HFFc6 (cell line): ENCODE measurements around the gene FAAP20. TPM values are rescaled to one million over a fixed set of nuclear protein-coding genes. Genes with fewer than 3 reads are reported as not detected.

Source experiments
- DNase-seq: peaks from one replicate; pipeline ENCODE4 v3.0.0-alpha.2; 2018
- H3K27ac Mint-ChIP-seq: 2 replicates; pipeline ENCODE4 v1.8.0; 2020; ENCODE audit warnings: mild to moderate bottlenecking, mixed read lengths
- H3K27me3 Mint-ChIP-seq: 2 replicates; pipeline ENCODE4 v1.8.0; 2021; ENCODE audit warnings: mild to moderate bottlenecking, moderate library complexity, mixed read lengths; ENCODE audit not compliant: insufficient read depth
- H3K36me3 Mint-ChIP-seq: 2 replicates; pipeline ENCODE4 v1.8.0; 2021; ENCODE audit warnings: low read depth, mixed read lengths
- H3K4me1 Mint-ChIP-seq: 2 replicates; pipeline ENCODE4 v1.8.0; 2020; ENCODE audit warnings: low read depth, mixed read lengths
- H3K4me3 Mint-ChIP-seq: 2 replicates; pipeline ENCODE4 v1.8.0; 2020; ENCODE audit warnings: mild to moderate bottlenecking, moderate library complexity, mixed read lengths
- H3K9me3 Mint-ChIP-seq: 2 replicates; pipeline ENCODE4 v1.8.0; 2020; ENCODE audit warnings: mild to moderate bottlenecking, mixed read lengths
- total RNA-seq, 6 experiments: library from RNA; stranded (reverse); fragmentation: NEBNext Ultra II Directional; extraction: Animal tissue kit (Norgen Biotek cat#: 25700); gene quantifications; 2 replicates in 1 of 6; 3 replicates in 5 of 6; pipeline ENCODE4 v1.2.3, GENCODE V29; 2021
- TF ChIP-seq, protein P1 (sequence below): fragments of 200-600 bp; sonication (generic); IDR thresholded peaks from 2 replicates; pipeline ENCODE4 v1.5.0; 2021; ENCODE audit warnings: antibody characterized with exemption, mild to moderate bottlenecking

Gene FAAP20
- total RNA-seq, 6 experiments from 2014 or later, result 75.3 to 97.4 (median 82.7) TPM

DNA sequence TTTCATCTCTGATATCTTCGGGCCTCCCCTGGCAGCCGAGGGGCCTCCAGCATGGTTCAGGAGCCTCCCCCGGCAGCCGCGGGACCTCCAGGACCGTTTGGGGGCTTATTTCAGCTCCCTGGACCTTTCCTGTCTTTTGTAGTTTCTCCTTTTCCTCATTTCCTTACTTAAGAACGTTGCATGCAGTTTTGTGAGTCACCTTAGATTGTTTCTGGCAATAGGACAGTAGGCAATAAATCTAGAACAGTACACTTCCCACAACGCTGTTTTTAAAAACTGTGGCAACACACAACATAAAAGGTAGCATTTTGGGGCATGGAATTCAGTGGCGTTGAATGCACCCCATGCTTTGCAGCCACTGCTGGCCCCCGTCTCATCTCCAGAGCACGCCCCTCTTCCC is 24.4 kb downstream of the FAAP20 start:
- Mint-ChIP-seq H3K27ac (peak overlapping the region; percentile 56; the same call in 1 of the 2 replicates), H3K4me3 (no peak overlapping the region; the same call in 1 of the 2 replicates), H3K9me3 (no peaks in the 10 kb centered on the region), H3K36me3 (no peaks in the 10 kb centered on the region), H3K27me3 (peaks cover 18% of the 10 kb centered on the region), H3K4me1 (peaks cover 18% of the 10 kb centered on the region)
- peak; percentile 53 for DNase-seq
- TF ChIP-seq, protein P1, sequence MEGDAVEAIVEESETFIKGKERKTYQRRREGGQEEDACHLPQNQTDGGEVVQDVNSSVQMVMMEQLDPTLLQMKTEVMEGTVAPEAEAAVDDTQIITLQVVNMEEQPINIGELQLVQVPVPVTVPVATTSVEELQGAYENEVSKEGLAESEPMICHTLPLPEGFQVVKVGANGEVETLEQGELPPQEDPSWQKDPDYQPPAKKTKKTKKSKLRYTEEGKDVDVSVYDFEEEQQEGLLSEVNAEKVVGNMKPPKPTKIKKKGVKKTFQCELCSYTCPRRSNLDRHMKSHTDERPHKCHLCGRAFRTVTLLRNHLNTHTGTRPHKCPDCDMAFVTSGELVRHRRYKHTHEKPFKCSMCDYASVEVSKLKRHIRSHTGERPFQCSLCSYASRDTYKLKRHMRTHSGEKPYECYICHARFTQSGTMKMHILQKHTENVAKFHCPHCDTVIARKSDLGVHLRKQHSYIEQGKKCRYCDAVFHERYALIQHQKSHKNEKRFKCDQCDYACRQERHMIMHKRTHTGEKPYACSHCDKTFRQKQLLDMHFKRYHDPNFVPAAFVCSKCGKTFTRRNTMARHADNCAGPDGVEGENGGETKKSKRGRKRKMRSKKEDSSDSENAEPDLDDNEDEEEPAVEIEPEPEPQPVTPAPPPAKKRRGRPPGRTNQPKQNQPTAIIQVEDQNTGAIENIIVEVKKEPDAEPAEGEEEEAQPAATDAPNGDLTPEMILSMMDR, result no peak

DNA sequence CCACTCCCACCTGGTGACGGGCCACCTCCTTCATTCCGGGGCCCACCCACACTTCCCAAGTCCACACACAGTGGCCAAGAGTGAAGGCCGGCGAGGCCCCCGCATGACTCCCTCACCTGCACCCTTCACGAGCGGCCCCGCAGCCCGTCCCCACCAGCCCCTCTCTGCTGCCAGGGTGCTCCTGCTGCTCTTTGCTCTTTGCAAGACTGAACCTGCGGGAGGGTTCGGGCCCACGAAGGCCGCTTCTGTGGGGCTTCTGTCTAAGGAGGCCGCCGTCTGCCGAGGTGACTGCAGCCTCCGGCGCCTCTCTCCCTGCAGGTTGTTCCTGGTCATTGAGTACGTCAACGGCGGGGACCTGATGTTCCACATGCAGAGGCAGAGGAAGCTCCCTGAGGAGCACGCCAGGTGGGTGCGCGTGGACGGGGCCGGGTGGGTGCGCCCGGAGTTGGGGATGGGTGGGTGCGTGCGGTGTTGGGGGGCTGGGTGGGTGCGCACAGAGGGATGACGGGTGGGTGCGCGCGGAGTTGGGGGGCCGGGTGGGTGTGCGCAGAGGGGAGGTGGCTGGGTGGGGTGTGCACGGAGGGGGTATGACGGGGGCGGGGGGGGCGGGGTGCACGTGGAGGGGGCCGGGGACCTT is 25.3 kb downstream of the FAAP20 start:
- no peak for DNase-seq
- Mint-ChIP-seq H3K9me3 (peaks cover 7% of the 10 kb centered on the region), H3K27me3 (peaks cover 21% of the 10 kb centered on the region), H3K4me1 (peaks cover 11% of the 10 kb centered on the region), H3K4me3 (no peak overlapping the region), H3K27ac (no peak overlapping the region), H3K36me3 (no peaks in the 10 kb centered on the region; the same call in 1 of the 2 replicates)
- TF ChIP-seq, protein P1, result no peak

DNA sequence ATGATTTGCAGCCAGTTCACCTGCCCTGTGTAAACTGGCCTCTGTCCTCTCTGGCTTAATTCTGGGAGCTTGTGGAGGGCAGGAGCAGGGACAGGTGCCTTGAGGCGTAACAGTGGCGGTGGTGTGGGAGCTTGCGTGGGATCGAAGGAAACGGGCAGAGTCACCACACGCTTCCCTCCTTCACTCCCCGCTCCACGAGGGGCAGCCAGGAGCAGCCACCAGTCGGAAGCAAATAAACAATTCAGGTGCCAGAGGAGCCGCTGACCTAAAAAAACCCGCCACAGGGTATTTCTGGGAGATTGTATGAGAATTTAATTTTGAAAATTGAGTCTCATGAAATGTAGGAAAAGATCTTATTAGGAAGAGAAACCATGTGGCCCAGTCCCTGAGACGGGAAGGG is 26.0 kb downstream of the FAAP20 start:
- Mint-ChIP-seq H3K4me1 (peaks cover 11% of the 10 kb centered on the region), H3K27me3 (peaks cover 26% of the 10 kb centered on the region), H3K27ac (no peak overlapping the region), H3K4me3 (no peak overlapping the region), H3K36me3 (peaks cover 5% of the 10 kb centered on the region; the same call in 1 of the 2 replicates), H3K9me3 (peaks cover 14% of the 10 kb centered on the region)
- TF ChIP-seq, protein P1, result no peak
- no peak for DNase-seq

DNA sequence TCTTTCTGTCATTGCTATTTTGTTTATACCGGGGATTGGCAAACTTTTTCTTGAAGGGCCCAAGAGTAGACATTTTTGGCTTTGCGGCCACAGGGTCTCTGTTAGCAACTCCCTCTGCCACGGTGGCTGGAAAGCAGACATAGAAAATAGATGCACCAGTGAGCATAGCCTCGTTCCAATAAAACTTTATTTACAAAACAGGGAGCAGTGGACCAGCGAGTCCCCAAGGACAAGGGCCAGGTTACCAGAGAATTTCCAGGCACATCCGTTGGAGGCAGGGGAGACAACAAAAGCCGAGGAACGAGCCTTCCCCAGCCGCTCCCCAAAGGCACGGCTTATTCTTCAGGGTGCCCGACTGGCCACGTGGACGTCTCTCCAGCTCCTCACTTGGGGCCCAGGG is 26.5 kb downstream of the FAAP20 start:
- Mint-ChIP-seq H3K36me3 (peaks cover 5% of the 10 kb centered on the region), H3K27ac (no peak overlapping the region), H3K9me3 (peaks cover 19% of the 10 kb centered on the region), H3K4me1 (peaks cover 11% of the 10 kb centered on the region), H3K27me3 (peaks cover 30% of the 10 kb centered on the region), H3K4me3 (no peak overlapping the region)
- TF ChIP-seq, protein P1, result no peak
- DNase-seq, result no peak

DNA sequence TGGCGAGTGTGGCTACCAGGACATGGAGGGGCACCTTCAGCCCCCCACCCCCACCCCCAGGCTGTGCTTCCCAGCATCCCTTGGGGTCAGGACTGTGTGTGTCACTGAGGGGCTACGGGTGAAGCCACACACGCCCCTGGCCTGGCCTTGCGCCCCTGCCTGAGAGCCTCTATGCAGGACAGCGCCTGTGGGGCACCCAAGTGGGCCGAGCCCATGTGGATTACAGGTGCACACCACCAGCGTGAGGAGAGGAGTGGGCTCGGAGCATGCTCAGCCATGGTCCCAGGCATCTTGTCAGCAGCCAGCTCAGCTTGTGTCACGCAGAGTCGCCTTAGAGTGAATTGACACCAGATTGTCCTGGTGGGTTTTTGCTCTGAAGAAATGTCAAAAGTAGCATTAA is 27.9 kb downstream of the FAAP20 start:
- DNase-seq, result no peak
- TF ChIP-seq, protein P1, result no peak
- H3K4me3 Mint-ChIP-seq, result no peak overlapping the region
- no peak overlapping the region for H3K27ac Mint-ChIP-seq
- peaks cover 22% of the 10 kb centered on the region for H3K9me3 Mint-ChIP-seq
- H3K36me3 Mint-ChIP-seq, result peaks cover 5% of the 10 kb centered on the region
- H3K27me3 Mint-ChIP-seq, result peaks cover 39% of the 10 kb centered on the region
- peaks cover 11% of the 10 kb centered on the region for H3K4me1 Mint-ChIP-seq
